ENCODE measurements around the gene KCND3.

KCND3 gene

DNA sequence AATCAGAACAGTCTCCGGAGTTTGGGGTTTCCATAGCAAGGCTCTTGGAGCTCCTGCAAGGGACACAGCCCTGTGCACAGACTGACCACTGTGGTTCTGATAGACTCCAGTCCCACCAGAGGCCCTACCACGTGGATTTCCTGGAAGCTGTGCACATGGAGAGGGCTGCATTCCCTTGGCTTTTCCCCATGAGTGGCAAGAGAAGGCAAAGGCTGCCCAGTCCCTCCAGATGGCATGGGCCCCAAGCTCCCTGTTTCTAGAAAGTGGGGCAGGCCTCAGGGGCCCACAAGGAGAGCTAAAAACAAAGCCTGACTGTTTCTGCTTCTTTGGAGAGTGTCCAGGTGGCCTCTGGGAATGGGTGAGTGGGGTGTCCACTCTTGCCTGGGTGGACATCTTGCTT is 146.3 kb downstream of the KCND3 start:
- peak; percentile 51 for DNase-seq (ENCODE audit: low spot score)

DNA sequence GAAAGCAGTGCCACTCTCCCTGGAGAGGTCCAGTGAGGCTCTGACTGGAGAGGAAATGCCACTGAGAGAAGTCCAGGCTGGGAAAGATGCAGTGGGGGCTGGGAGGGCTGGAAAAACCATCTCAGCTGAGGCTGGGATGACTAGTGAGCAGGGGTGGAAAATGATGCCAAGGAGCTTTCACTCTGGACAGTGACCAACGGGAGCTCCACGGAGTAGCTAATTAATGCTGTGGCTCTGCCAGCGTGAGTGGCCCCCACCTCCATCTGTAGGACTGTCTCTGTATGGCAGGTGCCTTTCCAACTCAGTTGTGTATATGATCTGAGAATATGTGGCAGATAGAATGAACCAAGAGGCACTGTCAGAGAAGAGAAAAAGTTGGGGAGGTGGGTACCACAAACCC is 147.1 kb downstream of the KCND3 start:
- DNase-seq (ENCODE audit: low spot score) = no peak

GRCh38 chr1:111841746-111842145 is 147.7 kb downstream of the KCND3 start:
- no peak for DNase-seq (ENCODE audit: low spot score)

GRCh38 chr1:111841189-111841588 is 148.3 kb downstream of the KCND3 start:
- no peak for DNase-seq (ENCODE audit: low spot score)

DNA sequence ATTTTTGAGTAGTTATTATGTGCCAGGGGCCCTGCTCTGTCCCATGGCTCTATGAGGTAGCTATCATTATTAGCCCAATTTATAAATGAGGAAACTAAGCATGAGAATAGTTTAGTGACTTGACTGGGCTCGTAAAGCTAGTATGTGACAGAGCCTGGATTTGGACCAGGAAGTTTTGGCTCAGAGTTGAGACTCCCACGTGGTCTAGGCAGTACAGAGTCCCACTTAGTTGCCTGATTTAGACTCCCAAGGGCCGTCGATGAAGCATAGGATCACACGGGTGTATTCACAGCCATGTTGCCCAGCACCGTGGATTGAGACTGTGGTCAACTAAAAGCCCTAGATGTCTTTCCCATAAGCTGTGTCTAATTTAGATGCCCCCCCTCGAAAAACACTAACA is 152.1 kb downstream of the KCND3 start:
- no peak for DNase-seq (ENCODE audit: low spot score)

DNA sequence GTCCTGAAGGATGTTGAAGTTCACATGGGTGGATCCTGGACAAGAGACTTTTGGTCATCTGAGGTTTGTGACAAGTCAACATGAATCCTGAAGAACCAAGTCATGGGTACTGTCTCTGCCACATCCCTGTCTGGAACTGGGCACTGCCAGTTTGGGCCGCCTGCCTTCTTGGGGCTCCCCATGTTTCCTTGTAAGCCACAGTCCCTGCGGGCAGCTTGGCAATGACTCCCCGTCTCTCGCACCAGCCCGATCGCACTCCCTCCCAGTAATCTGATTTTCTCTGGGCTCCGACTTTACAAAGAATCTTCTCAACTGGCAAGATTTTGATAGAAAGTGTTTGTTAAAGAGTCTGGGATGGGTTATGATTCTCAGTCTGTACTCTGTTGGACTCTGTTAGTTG is 153.4 kb downstream of the KCND3 start:
- DNase-seq (ENCODE audit: low spot score) = no peak

GRCh38 chr1:111835514-111835913 is 154.0 kb downstream of the KCND3 start:
- DNase-seq (ENCODE audit: low spot score) = no peak

DNA sequence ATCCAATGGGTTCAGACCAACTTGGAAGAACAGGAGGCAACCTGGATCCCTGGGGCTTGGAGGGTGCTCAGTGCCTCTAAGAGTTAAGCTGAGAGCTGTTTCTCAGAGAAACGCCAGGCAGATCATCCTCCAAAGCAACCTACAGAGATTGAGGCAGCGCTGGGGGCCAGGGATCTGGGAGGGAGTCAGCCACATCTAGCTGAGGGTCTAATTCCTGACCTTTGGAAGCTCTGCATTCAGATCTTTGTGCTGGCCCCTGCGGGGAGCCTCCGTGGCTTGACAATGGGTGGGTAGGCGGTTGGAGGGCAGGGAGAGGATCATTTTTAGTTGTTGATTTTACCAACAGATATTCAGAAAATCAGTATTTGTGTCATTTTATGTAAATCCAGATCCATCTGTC is 154.5 kb downstream of the KCND3 start:
- no peak for DNase-seq (ENCODE audit: low spot score)

GRCh38 chr1:111833334-111833733 is 156.1 kb downstream of the KCND3 start:
- DNase-seq (ENCODE audit: low spot score) = no peak

- no peak for DNase-seq (ENCODE audit: low spot score)
Observed at GRCh38 chr1:111832521-111833155, 156.8 kb downstream of the KCND3 start.

DNA sequence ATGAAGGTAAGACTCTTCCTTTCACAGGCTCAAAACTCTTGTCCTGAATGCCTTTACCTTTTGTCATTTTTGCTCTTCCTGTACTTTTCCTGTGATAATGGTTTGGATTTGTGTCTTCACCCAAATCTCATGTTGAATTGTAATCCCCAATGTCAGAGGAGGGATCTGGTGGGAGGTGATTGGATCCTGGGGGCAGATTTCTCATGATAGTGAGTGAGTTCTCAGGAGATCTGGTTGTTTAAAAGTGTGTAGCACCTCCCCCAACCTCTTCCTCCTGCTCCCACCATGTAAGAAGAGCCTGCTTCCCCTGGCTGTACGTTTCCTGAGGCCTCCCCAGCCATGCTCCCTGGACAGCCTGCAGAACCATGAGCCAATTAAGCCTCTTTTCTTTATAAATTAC is 158.3 kb downstream of the KCND3 start:
- DNase-seq (ENCODE audit: low spot score) = no peak

GRCh38 chr1:111827946-111828345 is 161.5 kb downstream of the KCND3 start:
- no peak for DNase-seq (ENCODE audit: low spot score)

DNA sequence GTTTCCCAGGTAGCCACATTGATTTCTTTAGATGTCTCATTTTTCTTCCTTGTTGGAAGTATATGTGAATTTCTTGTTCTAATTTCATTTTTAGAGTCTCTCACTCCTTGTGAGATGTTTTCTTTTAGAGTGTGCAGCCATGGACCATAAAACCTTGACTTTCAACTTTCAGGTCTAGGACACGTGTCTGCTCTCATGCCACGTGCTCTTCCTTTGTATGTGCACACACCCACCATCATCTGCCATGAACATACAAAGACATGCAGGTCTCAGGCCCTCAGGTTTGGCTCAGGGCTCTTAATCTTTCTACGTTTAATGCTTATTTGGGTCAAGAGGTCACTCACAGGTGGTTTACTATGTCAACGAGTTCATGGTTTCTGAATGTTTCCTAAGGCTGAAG is 163.2 kb downstream of the KCND3 start:
- DNase-seq (ENCODE audit: low spot score) = no peak

DNA sequence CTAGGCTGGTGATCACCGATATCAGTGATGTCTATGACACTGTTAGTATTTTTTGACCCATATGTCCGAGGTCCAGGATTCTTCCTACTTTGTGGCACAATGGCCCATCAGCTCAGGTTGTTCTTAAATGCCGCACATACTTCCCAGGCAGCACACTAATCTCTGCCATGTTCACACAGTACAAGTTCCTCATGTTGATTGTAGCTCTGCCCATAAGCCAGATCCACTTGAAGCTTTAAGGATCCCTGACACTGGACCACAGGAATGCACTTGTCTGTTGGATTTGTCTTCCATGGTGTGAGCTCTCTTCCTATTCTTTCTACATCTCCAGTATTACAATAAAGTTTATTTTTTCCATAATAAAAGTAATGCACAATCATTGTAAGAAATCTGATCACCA is 164.3 kb downstream of the KCND3 start:
- no peak for DNase-seq (ENCODE audit: low spot score)

- no peak for DNase-seq (ENCODE audit: low spot score)
Observed at GRCh38 chr1:111822138-111822537, 167.3 kb downstream of the KCND3 start.

GRCh38 chr1:111821121-111821745 is 168.2 kb downstream of the KCND3 start:
- DNase-seq (ENCODE audit: low spot score) = no peak

GRCh38 chr1:111819566-111820263 is 169.8 kb downstream of the KCND3 start:
- no peak for DNase-seq (ENCODE audit: low spot score)

- DNase-seq (ENCODE audit: low spot score) = no peak
Observed at GRCh38 chr1:111818546-111818945, 170.9 kb downstream of the KCND3 start.

- DNase-seq (ENCODE audit: low spot score) = no peak
Observed at GRCh38 chr1:111818081-111818480, 171.4 kb downstream of the KCND3 start.

DNA sequence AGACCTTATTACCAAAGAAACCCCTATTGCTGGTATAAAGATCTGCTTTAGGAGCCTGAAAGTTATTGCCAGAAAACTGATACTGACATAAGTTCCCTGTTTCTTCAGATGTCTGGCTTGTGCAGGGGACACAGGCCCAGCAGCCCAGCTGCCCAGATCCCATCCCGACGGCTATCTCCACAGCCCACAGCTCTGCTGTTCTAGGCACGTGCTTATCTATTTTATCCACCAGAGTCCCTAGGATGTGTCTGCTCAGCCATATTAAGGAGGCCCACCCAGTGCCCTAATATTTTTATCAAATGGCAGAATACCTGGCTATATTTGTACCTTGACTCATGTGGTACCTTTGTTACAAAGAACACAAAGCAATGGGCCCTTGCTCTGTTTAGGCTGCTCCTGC is 174.8 kb downstream of the KCND3 start:
- DNase-seq (ENCODE audit: low spot score) = no peak

GRCh38 chr1:111814305-111814628 is 175.2 kb downstream of the KCND3 start:
- no peak for DNase-seq (ENCODE audit: low spot score)

DNA sequence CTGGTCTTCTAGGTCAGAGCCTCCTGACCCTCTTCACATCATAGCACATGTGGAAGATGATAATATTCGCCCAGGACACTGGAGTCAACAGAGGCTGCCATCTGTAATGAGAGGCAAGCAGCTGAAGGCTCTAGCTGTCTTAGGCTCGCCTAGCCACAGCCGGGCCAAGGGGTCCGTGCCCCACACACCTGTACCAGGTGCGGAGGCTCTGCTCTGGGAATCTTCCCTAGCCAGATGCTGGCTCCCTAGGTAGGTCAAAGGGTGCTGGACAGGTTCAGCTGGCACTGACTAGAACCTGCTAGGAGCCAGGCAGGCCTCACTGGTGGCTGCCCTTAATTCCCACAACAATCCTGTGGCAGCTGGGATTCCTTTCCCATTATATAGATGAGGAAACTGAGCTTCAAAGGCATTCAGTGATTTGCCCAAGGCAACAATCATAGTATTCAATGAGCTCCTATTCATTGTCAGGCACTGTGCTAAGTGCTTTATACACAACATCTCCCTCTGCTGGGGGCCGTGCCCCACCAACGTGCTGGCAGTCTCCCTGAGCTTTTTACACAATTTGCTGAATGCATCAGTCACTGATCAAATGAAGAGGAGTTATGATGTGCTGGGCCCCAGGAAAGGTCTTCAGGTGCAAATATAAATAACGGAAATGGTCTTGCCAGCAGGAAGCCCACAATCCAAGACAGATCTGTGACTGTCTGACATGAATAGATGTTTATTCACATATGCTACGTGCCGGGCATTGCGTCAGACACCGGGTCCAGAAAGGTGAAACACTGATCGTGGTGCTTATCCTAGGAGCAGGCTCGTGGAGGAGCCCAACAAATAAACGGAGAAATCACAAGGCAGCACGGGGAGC is 175.8 kb downstream of the KCND3 start:
- DNase-seq (ENCODE audit: low spot score) = no peak

- DNase-seq (ENCODE audit: low spot score) = no peak
Observed at GRCh38 chr1:111812306-111812705, 177.2 kb downstream of the KCND3 start.

Measured in globus pallidus (tissue), 1 donor.